Neural crest cell (in vitro differentiated cells): ENCODE measurements around the gene POLA2. TPM values are rescaled to one million over a fixed set of nuclear protein-coding genes. Genes with fewer than 3 reads are reported as not detected.

Experiments used
- DNase-seq: peaks from one replicate; pipeline ENCODE4 v3.0.0; 2021; ENCODE audit warnings: low read depth, mixed read lengths, low spot score
- H3K27ac Mint-ChIP-seq: one replicate; pipeline ENCODE4 v1.8.0; 2021; ENCODE audit warnings: mild to moderate bottlenecking, mixed read lengths; ENCODE audit not compliant: unreplicated experiment
- H3K27me3 Mint-ChIP-seq: 2 replicates; pipeline ENCODE4 v1.8.0; 2021; ENCODE audit warnings: low read depth, mild to moderate bottlenecking, mixed read lengths
- H3K36me3 Mint-ChIP-seq: 2 replicates; pipeline ENCODE4 v1.8.0; 2021; ENCODE audit warnings: low read depth, mild to moderate bottlenecking, mixed read lengths
- H3K4me1 Mint-ChIP-seq: 2 replicates; pipeline ENCODE4 v1.8.0; 2021; ENCODE audit warnings: mixed read lengths
- H3K4me3 Mint-ChIP-seq: one replicate; pipeline ENCODE4 v1.8.0; 2021; ENCODE audit warnings: mild to moderate bottlenecking, mixed read lengths
- H3K9me3 Mint-ChIP-seq: 2 replicates; pipeline ENCODE4 v1.8.0; 2021; ENCODE audit warnings: mixed read lengths
- total RNA-seq: library from RNA; stranded (reverse); gene quantifications from 2 replicates; pipeline ENCODE4 v1.2.1, GENCODE V29; 2021
- TF ChIP-seq, protein P1 (sequence below): fragments of 200-600 bp; sonication (generic); conservative IDR thresholded peaks from 2 replicates; pipeline ENCODE4 v1.5.0; 2021; ENCODE audit warnings: antibody characterized with exemption, mild to moderate bottlenecking

The POLA2 gene
- total RNA-seq, 1 donor from 2014 or later = 66.9 TPM

DNA sequence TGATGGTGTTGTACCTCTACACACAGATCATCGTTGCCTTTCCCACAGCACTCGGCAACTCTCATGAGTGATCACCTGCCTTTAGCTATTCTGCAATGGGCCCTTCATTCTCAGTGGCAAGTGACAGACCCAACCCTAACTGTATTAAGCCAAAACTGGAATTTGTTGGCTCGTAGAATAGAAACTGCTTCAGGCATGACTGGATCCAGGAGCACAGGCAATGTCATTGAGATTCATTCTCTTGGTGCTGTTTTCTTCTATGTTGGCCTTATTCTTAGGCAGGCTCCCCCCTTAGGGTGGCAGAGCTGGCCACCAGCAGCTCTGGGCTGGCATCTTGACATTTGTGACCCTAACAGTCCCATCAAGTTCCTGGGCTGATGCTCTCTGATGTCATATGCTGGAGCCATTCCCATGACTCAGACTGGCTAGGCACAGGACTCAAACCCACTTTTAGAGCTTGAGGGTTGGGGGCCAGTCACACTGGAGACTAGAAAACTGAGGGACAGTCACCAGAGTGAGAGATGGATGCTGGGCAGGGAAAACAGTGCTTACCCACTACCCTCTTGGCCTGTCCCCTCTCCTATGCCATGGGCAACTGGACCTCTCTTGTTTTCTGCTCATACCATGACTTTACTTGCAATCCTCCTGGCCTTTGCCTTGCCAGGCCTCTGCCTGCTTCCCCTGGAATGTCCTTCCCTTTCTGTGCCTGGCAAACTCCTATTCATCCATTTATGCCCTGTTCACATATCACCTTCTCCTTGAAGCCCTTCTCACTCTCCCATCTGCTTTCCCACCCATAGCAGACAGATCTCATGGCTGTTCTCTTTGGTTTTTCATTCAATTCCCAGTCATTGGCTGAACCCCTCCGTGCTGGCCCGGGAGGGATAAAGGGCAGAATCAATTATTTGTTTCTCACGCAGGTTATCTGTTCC, 45.8 kb downstream of the POLA2 start:
- Mint-ChIP-seq H3K27me3 (peaks cover 17% of the 10 kb centered on the region), H3K36me3 (peaks cover 3% of the 10 kb centered on the region), H3K4me1 (peaks cover 33% of the 10 kb centered on the region), H3K4me3 (peak overlapping the region; percentile 12), H3K27ac (no peak overlapping the region), H3K9me3 (no peaks in the 10 kb centered on the region)
- TF ChIP-seq, protein P1, sequence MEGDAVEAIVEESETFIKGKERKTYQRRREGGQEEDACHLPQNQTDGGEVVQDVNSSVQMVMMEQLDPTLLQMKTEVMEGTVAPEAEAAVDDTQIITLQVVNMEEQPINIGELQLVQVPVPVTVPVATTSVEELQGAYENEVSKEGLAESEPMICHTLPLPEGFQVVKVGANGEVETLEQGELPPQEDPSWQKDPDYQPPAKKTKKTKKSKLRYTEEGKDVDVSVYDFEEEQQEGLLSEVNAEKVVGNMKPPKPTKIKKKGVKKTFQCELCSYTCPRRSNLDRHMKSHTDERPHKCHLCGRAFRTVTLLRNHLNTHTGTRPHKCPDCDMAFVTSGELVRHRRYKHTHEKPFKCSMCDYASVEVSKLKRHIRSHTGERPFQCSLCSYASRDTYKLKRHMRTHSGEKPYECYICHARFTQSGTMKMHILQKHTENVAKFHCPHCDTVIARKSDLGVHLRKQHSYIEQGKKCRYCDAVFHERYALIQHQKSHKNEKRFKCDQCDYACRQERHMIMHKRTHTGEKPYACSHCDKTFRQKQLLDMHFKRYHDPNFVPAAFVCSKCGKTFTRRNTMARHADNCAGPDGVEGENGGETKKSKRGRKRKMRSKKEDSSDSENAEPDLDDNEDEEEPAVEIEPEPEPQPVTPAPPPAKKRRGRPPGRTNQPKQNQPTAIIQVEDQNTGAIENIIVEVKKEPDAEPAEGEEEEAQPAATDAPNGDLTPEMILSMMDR = no peak
- DNase-seq = no peak

DNA sequence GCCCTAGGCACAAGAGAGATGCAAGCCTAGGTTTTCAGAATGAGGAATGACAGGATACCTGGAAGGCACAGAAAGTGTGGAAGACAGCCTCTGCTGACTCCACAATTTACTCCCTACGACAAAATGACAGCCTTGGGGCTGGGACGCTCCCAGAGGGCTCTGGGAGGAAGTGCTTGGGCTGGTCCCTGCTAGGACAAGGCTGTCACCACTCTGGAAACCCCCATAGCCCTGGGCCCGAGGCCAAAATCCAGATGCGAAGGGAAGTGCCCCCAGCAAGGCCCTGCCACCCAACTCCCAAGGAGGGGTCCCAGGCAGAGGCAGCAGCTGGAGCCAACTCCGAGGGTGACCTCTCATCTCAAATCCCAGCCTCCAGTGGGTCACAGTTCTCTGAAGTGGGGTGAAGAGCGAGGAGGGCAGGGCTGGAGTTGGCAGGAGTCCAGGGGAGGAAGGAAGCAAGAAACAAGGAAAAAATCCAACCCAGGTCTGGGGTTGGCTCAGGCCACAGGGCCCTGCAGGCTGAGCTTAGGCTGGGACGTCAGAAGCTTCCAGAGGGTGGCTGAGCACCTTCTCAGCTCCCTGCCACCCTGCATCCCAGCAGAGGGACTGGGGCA, 46.6 kb downstream of the POLA2 start:
- H3K27me3 Mint-ChIP-seq = peaks cover 24% of the 10 kb centered on the region
- H3K36me3 Mint-ChIP-seq = peaks cover 3% of the 10 kb centered on the region
- TF ChIP-seq, protein P1 = no peak
- H3K4me1 Mint-ChIP-seq = peaks cover 34% of the 10 kb centered on the region
- no peak for DNase-seq
- H3K9me3 Mint-ChIP-seq = no peaks in the 10 kb centered on the region
- H3K27ac Mint-ChIP-seq = no peak overlapping the region
- no peak overlapping the region for H3K4me3 Mint-ChIP-seq

DNA sequence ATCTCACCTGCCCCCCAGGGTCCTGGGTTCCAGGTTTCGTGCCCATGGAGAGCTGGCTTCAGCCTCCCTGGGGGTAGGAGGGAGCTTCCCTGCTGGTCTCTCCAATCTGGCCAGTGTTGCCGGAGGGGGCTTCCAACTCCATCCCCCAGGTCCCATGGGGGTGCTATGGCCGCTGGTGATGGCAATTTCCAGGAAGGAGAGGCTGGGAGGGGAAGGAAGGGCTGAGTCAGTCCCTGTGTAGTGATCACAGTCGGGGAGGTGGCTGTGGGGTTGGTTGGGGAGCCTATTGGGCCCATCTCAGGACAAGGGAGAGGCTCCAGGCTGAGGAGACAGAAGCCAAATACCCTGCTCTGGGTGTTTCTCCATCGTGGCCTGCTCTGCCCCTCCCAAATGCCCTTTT, 47.2 kb downstream of the POLA2 start:
- Mint-ChIP-seq H3K9me3 (no peaks in the 10 kb centered on the region), H3K27ac (no peak overlapping the region), H3K36me3 (peaks cover 3% of the 10 kb centered on the region), H3K27me3 (peaks cover 30% of the 10 kb centered on the region), H3K4me1 (peaks cover 39% of the 10 kb centered on the region), H3K4me3 (no peak overlapping the region)
- TF ChIP-seq, protein P1 = no peak
- DNase-seq = no peak

DNA sequence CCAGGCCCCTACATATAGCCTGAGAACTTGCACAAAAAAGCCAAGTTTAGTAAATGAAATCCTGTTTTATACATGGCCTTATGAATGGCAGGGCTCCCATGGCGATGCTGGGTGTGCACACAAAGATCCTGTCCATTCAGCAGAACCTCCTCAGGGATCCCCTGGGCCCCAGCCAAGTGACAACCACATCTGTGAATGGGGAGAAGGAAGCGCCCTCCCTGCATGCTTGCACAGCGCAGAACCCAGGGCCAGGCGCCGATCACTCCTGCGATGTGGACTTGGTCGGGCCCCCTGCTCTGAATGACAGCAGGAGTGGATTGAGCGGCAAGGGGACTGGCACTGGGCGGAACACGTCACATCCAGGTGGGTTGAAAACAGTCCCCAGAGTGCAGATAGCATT, 48.5 kb downstream of the POLA2 start:
- H3K9me3 Mint-ChIP-seq = no peaks in the 10 kb centered on the region
- H3K36me3 Mint-ChIP-seq = no peaks in the 10 kb centered on the region
- peaks cover 38% of the 10 kb centered on the region for H3K4me1 Mint-ChIP-seq
- no peak for DNase-seq
- H3K27me3 Mint-ChIP-seq = peaks cover 35% of the 10 kb centered on the region
- no peak overlapping the region for H3K27ac Mint-ChIP-seq
- TF ChIP-seq, protein P1 = no peak
- H3K4me3 Mint-ChIP-seq = peak overlapping the region; percentile 56

DNA sequence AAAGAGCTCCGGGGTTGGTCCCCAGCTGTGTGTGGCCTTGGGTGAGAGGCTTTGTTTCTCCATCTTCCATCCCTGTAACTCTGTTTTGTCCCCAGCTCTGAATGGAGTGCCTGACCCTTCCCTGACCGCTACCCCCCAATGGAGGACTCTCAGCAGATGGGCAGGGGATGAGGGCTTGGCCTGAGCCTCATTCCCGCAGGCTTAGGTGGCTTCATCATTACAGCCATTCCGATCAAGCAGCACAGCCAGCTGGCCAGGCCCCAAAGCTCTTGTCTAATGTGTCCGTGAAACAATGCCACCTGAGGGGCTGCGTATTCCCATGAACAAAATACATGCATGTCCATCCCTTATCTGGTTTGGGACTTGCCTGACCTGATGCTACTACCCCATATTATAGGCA, 49.0 kb downstream of the POLA2 start:
- Mint-ChIP-seq H3K9me3 (no peaks in the 10 kb centered on the region), H3K36me3 (no peaks in the 10 kb centered on the region), H3K4me1 (peaks cover 36% of the 10 kb centered on the region), H3K4me3 (peak overlapping the region; percentile 78), H3K27me3 (peaks cover 36% of the 10 kb centered on the region), H3K27ac (no peak overlapping the region)
- TF ChIP-seq, protein P1 = no peak
- no peak for DNase-seq
